Femur (tissue), 1 donor: ENCODE measurements around the gene LRRIQ1.
"Not testable (repeated sequence)": the region's sequence is repeated elsewhere in the genome, so short reads cannot be mapped to it uniquely, and the experiment has no call there.

ENCODE experiments used
- DNase-seq: peaks from one replicate; pipeline ENCODE4 v3.0.0-alpha.2; 2017

LRRIQ1 gene

DNA sequence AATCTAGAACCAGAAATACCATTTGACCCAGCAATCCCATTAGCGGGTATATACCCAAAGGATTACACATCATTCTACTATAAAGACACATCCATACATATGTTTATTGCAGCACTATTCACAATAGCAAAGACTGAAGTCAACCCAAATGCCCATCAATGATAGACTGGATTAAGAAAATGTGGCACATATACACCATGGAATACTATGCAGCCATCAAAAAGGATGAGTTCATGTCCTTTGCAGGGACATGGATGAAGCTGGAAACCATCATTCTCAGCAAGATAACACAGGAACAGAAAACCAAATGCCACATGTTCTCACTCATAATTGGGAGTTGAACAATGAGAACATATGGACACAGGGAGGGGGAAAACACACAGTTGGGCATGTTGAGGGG is 188.2 kb downstream of the LRRIQ1 start:
- DNase-seq, result not testable (repeated sequence)

DNA sequence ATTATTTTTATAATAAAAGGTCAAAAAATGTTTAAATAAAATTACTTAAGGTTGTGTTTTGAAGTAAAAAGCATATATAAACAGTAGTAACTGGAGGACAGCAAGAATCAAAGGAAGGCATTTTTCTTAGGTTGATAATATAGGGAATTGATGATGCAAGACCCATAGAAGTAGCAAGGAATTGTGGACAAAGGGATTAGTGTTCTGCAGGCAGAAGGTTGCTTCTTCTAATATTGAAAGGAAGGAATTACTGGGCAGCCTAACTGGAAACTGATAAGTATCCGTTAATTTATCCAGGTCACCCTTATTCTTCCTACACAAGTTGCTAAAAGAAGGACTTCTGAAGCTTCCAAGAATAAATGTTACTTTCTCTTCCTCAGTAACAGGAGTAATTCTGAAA is 189.3 kb downstream of the LRRIQ1 start:
- DNase-seq, result no peak

DNA sequence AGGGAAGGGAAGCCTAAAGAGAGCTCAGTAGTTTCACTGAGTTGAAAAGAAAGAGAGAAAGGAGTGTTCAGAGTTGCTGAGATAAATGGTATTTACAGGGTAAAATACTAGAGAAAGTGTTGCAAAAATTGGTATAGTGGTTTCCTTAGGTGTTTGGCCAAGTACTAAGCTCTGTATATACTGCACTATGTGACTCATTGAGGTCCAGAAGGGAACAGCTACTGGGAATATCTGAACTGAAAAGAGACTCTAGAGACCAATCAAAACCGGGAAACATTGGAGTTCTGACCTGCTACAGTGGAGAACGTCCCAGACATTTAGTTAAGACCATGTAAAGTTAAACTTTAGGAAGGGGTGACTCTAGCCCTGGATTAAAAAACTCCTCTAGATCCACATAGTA is 201.2 kb downstream of the LRRIQ1 start:
- no peak for DNase-seq

DNA sequence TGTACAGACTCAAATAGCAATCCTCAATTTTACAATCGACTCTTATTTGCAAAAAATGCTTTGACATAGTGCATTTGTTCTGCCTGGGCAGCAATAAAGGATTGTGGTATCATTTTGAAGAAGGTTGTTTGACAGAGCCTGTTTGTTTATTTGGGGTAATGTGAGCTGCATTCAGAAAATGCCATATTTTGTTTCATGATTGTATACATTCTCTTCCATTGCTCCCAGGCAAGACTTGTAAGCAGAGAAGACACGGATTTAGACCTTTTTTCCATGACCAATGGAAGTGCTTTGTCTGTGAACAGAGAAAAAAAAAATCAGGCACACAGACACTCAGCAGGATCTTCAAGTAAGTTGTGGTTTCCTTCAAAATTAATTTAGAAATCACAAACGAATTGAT is 208.4 kb downstream of the LRRIQ1 start:
- DNase-seq, result no peak

DNA sequence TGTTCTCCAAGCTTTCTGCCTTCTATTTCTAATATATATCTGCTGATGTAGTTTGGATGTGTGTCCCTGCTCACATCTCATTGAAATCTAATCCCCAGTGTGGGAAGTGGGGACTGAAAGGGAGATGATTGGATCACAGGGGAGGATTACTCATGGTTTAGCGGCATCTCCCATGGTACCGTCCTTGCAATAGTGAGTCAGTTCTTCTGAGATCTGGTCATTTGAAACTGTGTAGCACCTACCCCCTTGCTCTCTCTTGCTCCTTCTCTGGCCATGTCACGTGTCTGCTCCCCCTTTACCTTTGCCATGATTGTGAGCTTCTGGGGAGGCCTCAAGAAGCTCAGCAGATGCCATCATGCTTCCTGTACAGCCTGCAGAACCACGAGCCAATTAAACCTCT is 217.7 kb downstream of the LRRIQ1 start:
- no peak for DNase-seq

DNA sequence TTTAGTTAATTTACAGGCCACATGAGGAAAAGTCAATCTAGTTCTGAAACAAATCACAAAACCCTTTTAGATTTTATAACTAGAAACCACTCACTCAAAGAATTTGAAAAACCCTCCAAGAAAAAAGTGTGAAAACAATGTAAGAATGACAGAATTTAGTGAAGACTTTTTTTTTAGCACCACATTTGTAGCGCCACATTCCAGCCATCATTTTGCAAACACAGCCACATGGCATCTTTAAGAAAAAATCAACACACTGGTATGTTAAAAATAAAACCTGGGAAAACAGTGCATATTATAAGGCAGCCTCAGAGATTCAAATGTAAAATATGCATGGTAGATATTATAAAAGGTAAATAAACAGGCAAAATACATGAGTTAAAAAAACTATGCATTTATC is 221.5 kb downstream of the LRRIQ1 start:
- DNase-seq, result no peak

DNA sequence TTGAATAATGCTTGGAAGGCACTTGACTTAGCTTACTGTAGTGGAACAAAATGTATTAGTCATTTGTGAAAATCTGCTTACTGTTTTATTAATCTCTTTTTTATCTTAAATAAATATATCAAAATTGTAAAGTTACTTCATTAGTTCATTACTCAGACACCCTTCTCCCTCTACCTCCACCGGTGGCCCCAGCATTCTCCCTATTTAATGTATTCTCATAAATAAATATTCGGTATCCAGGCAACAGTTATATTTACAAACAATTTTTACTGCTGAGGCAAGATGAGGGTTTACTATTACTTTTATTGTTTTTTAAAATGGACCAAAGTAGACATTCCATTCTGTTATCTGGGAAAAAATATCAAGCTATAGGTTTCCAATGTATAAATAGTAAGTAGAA is 224.3 kb downstream of the LRRIQ1 start:
- DNase-seq, result no peak

DNA sequence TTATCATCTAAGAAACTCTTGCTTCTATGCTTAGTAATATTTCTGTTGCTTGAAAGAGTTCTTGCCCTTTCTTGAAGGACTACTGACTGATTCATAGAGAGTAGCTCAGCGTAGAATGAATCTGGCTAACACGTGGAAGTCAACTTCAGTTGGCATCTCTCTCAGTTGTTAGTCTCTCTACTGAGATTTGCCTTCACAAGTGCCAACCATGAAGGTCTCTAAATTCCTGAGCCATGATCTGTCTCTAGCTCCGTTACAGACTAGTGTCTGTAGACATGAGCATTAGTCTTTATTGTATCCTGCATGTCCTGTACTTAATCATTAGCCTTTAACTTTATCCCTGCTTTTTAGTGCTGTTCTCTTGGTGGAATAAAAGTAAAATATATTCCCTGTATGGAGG is 224.7 kb downstream of the LRRIQ1 start:
- no peak for DNase-seq

DNA sequence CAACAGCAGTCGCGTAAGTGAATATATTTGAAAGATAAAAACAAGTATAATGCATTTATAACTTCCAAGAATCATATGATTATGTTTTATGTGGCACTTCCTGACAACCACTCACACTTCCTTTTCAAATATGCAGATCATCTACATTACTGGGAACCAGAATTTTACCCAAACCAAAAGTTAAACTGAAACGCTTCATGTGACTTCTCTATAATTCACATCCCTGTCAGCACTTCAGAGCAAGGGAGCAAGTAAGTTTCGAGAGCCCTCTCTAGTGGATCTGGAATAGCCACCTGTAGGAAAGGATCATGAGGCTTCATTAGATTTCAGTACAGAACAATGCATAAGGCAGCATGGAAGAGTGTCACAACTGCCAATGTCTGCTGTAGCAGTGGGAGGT is 230.2 kb downstream of the LRRIQ1 start:
- no peak for DNase-seq

DNA sequence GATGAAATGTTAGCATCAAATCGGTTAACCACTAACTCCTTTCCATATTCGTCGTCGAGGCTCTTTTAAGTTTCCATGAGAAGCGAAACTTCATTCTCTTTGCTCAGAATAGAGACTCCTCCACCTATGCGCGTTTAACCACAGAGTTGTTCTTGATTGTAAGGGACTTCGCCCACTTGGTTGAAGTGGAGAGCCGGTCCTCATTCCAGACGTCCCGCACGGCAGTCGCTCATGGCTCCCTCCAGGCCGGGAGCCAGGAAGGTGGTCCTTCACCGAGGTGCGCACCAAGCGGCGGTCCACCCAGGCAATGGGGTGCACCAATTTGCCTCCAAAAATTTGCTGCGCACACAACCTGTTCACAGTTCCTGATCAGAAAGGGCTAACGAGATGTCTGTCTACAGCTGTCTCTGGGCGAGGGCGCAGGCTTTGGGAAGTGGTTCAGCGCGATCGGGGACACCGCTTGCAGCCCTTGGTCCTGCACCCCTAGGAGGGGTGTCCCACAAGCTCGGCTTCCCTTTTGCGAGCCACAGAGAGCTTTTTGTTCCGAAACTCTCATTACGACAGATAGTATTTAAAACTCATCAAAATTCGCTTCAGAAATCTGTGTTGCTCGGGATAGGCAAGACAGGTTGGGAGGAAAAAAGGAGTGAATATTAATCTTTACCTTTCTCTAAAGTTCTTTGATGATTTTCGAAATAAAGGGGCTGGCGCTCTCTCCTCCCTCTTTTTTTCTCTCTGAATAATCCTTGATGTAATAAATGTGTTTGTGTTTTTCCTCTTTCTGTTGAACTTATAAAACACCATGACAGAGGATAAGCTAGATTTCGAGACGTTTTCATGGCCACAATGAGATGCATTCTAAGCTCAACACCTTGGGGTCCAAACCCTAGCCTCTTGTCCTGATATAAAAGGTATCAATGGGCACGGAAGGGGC is 237.5 kb downstream of the LRRIQ1 start:
- no peak for DNase-seq

DNA sequence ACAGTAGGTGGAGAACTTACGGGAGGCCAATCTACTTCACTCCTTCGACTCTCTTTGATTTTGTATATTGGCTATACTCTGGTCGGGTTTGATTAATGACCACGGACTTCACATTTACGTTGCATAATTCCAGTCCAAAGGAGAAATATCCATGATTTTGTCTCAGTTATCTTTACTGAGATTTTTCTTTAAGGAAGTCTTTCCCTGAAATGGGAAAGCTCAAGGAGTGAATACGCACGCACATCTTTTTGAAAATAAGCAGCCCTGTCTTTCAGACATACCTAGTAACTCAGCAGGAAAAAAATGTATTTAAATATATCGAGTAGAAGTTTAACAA is 238.1 kb downstream of the LRRIQ1 start:
- DNase-seq, result no peak

DNA sequence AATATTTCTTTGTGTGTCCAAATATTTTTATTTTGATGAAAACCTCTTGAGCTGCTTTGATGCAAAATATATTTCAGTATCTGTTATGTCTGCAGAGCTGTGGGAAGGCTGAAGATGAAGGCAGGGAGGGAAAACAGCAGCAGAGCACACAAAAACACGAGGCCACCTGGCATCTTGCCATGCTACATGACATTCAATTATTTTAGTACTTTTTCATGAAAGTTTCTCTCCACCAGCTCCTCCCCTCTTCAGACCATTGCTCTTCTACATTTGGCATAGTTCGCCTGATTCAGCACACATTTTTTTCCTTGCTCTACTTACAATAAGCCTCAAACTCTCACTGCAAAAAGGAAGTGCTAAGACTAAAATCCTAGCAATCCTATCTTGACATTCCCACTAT is 239.2 kb downstream of the LRRIQ1 start:
- no peak for DNase-seq

DNA sequence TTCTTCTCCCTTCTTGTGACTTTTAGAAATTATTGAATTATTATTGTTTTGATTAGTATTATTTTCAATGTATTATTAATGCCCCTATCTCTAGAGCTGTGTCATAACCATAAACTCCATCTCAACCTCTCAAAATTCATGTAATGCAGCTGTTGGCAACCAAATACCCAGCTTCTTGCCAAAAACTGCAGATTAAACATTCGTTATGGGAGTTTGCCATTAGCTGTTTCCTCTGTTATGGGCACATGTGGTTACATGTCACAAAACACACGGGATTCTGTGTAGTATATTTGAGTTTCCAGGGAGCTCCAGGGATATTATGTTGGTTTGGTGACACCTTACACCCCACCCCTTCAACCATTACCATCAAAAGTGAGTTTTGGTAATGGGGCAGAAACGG is 241.0 kb downstream of the LRRIQ1 start:
- DNase-seq, result no peak

DNA sequence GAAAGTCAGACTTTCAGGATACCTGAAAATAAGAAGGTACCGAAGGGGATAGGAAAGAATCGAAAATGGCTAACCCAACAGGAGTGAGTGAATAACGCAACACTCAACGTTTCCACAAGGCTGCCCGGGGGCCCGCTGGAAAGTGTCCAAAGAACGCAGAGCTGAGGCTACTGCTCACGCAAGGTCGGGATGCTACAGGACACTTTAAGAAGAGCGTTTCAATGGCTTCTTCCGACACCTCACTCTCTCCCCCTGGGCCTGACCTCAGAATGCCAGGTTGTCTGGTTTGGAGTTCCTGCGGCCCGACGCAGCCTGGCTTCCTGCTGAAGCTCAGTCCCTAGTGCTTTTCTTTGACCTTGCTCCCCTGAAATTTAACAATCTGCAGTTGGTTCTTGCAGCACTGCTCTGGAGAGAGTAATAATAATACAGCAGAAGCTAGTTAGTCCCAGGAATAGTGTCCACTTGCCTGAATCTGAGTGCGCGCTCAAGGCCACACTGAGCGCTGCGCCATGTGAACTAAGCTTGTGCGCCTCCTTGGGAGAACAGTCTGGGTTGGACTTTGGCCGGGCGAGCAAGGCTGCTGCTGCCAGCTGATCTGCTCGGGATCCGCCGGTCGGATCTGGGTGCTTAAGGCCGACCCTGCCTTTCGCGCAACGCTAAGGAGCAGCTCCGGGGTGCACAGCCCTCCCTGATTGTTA is 241.9 kb downstream of the LRRIQ1 start:
- no peak for DNase-seq

DNA sequence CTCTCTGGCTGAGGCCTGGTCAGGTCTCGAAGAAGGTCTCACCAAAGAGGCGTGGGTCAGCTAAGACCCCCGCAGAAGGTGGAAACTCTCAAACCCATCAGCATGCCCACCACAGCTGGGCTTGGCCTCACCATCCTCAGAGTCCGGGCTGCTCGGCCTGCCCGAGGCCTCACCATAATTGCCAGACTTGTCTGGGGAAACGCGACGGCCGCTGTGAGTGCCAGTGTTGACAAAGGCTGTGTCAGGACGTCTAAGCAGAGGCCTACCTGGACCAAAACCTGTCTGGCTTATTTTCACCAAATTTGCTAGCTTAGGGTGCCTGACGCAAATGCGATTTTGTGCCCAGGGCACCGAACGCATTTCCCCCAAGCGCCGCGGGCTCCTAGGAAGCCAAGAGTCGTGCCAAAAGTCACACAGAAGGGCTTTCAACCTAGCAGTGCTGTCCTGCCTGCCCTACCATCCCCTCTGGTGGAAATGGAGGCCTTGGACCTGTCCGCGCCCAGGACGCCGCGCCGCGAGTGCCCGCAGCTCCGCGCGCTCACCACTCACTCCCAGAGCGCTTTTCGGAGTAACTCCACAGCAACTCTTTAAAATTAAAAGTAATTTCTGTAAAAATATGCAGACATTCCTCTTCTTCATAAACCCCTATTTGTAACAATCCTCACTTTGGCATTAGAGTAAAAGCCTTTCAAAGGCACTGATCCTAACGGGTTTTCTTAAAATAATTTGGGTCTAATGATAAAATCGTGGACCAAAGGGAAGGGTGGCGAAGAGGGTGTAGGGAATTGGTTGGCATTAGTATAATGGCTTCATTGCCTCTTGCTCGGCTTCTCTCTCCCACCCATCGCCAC is 242.7 kb downstream of the LRRIQ1 start:
- DNase-seq, result no peak

DNA sequence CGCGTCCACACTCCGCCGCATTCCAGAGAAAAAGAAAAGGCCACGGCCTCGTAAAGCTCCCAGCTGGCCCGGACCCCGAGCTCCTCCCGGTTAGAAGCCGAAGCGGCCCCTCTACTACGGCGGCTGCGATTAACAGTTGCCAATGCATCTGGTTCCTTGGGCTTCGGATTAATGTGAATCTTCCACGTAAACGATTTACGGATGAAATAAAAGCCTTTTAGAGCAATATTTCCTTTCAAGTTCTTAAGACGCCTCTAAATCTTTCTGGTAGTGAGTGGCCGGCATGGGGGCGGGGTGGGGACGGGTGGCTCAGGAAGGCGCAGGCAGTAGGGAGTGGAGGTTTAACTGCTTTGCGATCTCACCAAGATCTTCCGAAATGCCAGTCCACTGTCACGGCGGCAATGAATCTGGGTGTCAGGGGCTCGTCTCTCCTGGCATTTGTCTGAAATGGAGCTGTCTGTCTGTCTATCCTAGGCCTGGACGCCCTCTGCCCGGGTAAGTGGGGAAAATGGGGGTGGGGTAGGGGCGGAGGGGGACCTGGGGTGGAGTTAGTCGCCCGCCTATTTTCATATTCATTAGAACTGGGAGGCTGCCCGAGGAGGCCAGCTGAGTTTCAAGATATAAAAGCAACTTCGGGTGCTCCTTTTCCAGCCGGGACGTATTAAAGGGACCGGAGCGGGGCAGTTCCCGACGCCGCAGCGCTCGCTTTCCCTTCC is 243.5 kb downstream of the LRRIQ1 start:
- peak; percentile 61 for DNase-seq

DNA sequence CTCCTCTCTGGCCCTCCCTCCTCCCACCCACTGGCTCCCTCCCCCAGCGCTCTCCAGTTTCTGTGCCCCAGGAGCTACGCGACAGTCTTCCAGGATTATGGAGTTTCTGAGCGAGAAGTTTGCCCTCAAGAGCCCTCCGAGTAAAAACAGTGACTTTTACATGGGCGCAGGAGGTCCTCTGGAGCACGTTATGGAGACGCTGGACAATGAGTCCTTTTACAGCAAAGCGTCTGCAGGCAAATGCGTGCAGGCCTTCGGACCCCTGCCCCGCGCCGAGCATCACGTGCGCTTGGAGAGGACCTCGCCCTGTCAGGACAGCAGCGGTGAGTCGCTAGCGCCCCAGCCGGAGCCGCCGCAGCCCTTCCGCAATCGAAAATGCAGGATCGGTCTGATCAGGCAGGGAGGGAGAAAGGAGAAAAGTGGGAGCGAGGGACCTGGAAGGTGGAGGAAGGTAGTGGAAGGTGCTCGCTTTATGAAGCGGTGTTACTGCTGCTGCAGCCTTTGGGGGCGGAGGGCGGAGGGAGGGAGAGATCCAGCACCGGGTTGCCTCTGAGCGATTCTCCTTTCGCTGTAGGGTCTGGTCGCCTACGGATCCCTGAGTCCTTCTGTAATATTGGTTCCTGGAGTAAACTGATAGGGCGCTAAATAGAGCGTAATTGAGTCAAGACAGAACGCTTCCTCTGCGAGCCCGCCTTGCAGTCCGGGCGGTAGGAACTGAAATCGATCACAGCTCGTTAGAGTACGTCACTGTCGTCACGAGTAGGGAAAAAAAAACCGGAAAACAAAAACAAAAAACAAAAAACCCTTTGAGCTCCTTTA is 244.2 kb downstream of the LRRIQ1 start, which contains the start of gene ALX1:
Gene ALX1, plus strand, starts transcription at position 56 of the 819 bp plus-strand sequence. Its CDS starts 42 bp downstream, at position 98.
- DNase-seq, result peak; percentile 51

DNA sequence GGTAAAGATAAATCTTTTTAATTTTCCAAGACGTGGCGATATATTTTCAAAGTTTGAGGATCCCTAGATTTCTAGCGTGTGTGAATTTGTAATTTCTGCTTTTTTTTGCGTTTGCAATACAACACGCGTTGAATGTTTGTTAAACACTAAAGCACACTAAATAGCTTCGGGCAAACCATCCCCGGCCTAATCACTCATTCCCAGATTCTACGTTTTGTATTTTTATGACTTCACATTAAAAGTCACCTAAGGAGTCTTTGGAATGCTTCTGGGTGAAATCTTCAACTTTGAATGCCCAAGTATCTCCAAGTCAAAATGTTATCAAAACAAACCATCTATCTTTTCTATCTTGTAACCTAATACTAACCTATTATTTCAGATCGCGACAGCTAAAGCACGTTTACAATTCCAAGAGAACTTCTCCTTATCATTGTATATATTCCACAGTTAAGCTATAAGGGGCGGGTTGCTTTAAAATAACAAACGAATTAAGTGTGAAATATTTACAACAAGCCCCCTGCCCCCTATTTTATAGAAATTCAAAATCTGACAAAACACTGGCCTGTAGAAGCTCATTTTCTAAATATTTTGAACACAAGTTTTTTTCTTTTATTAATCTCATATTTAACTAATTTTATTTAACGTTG is 245.0 kb downstream of the LRRIQ1 start:
- no peak for DNase-seq

DNA sequence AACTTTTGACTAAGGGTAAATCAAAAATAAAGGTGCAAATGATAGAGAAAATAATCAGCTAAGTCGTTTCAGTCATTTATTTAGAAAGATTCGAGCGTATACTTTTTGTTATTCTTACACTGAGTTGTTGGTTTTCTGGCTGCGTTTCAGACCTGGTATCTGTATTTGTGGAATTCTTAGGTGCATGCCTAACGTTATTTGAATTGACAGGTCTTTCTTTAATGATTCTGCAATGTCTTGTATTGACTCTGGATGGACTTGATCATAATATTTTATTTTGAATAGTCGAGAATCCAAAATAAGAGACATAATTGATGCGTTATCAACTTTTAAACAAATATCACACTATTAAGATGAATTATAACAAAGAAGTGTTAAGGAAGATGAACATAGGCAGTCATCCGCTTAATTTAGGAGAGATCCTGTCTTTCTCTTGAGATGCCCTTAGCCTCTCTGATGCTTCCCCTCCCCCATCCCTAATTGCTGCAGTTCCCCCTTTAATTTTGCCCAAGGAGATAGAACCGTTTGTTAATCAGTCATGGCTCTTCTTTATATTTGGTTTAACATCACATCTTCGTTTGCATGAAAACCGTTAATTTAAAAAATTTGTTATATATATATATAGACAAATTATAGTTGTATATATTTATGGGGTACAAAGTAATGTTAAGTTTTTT is 245.6 kb downstream of the LRRIQ1 start:
- no peak for DNase-seq

DNA sequence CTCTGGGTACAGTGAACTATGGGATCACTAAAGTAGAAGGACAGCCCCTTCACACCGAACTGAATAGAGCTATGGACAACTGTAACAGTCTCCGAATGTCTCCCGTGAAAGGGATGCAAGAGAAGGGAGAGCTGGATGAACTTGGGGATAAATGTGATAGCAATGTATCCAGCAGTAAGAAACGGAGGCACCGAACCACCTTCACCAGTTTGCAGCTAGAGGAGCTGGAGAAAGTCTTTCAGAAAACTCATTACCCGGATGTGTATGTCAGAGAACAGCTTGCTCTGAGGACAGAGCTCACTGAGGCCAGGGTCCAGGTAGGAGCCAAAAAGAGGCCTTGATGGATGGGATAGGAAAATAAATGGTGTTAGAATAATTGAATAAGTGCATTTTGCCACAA is 247.4 kb downstream of the LRRIQ1 start:
- no peak for DNase-seq
